H1 (cell line): ENCODE results near the gene PTH2R. TPM values are rescaled to one million over a fixed set of nuclear protein-coding genes. Genes with fewer than 3 reads are reported as not detected.

Source experiments
- CTCF ChIA-PET: fragments of 300-600 bp; sonication (Branson Sonifier 250); formaldehyde crosslinking; loops from one replicate; lab custom pipeline; 2021; ENCODE audit not compliant: partially characterized antibody; lab: Charles Lee
- POLR2A ChIA-PET: fragments of 300-600 bp; sonication (Branson Sonifier 250); formaldehyde crosslinking; loops from one replicate; lab custom pipeline; 2021; ENCODE audit warnings: inconsistent platforms; ENCODE audit not compliant: partially characterized antibody; lab: Charles Lee
- DNase-seq, 2 experiments: peaks; one replicate each; pipeline versions ENCODE4 v3.0.0 to v3.0.0-alpha.2; 2010 to 2022; ENCODE audit warnings: low spot score in 2 of 2, low read depth in 1 of 2, mixed read lengths in 1 of 2
- FAIRE-seq: peaks from 2 replicates; lab custom pipeline; 2011; peaks lifted over from hg19 to GRCh38; lab: Jason Lieb, UNC
- H2AFZ ChIP-seq: 2 replicates; pipeline ENCODE4 v1.8.1; 2012; ENCODE audit warnings: low read length, inconsistent platforms
- H2AK5ac ChIP-seq: 2 replicates; pipeline ENCODE4 v1.6.1; 2013; ENCODE audit warnings: low read depth, low read length
- H2BK120ac ChIP-seq: replicated peaks from 2 replicates; pipeline ENCODE3; 2013; ENCODE audit warnings: low read depth, low read length, inconsistent platforms
- H2BK12ac ChIP-seq: 2 replicates; pipeline ENCODE4 v1.6.1; 2013; ENCODE audit warnings: low read depth, low read length
- H2BK15ac ChIP-seq: 2 replicates; pipeline ENCODE4 v1.6.1; 2013; ENCODE audit warnings: low read length
- H2BK20ac ChIP-seq: 2 replicates; pipeline ENCODE4 v1.6.1; 2013; ENCODE audit warnings: low read length
- H2BK5ac ChIP-seq: 2 replicates; pipeline ENCODE4 v1.6.1; 2013; ENCODE audit warnings: low read depth, low read length
- H3K14ac ChIP-seq: 2 replicates; pipeline ENCODE4 v1.6.1; 2013; ENCODE audit warnings: inconsistent platforms; ENCODE audit not compliant: insufficient read length
- H3K18ac ChIP-seq: 2 replicates; pipeline ENCODE4 v1.6.1; 2013; ENCODE audit warnings: low read length; ENCODE audit errors: extremely low read depth
- H3K23ac ChIP-seq: 2 replicates; pipeline ENCODE4 v1.6.1; 2013; ENCODE audit warnings: inconsistent platforms; ENCODE audit not compliant: insufficient read length
- H3K23me2 ChIP-seq: 2 replicates; pipeline ENCODE4 v1.6.1; 2013; ENCODE audit warnings: low read depth, low read length
- H3K27ac ChIP-seq: 2 replicates; pipeline ENCODE4 v1.6.1; 2011; ENCODE audit warnings: low read depth, low read length, inconsistent platforms
- H3K27me3 ChIP-seq, 4 experiments: replicated peaks in 1 of 4; 1 replicate in 1 of 4; 2 replicates in 3 of 4; pipeline versions ENCODE4 v1.6.1 to v1.8.1; 2011 to 2013; ENCODE audit warnings: low read length in 3 of 4, mild to moderate bottlenecking in 3 of 4, inconsistent platforms in 2 of 4, mixed read lengths in 2 of 4, moderate library complexity in 1 of 4; ENCODE audit not compliant: control insufficient read depth in 3 of 4, insufficient read depth in 3 of 4; ENCODE audit errors: extremely low read depth in 1 of 4
- H3K36me3 ChIP-seq, 4 experiments: 2 replicates each; pipeline versions ENCODE4 v1.6.1 to v1.8.1; 2011 to 2013; ENCODE audit warnings: mild to moderate bottlenecking in 4 of 4, low read length in 3 of 4, moderate library complexity in 2 of 4, control low read depth in 1 of 4, inconsistent platforms in 1 of 4; ENCODE audit not compliant: insufficient read depth in 4 of 4, control insufficient read depth in 2 of 4
- H3K4ac ChIP-seq: replicated peaks from 2 replicates; pipeline ENCODE3; 2013; ENCODE audit warnings: low read length, low read depth, mixed read lengths, inconsistent platforms; ENCODE audit not compliant: insufficient read length
- H3K4me1 ChIP-seq, 4 experiments: replicated peaks in 1 of 4; 1 replicate in 1 of 4; 2 replicates in 3 of 4; pipeline versions ENCODE4 v1.6.1 to v1.8.1; 2011 to 2013; ENCODE audit warnings: low read length in 3 of 4, inconsistent platforms in 2 of 4, mixed read lengths in 1 of 4; ENCODE audit not compliant: insufficient read depth in 4 of 4, control insufficient read depth in 3 of 4
- H3K4me2 ChIP-seq, 2 experiments: 2 replicates each; pipeline versions ENCODE4 v1.6.1 to v1.8.1; 2011 to 2013; ENCODE audit warnings: low read depth in 2 of 2, low read length in 2 of 2, control low read depth in 1 of 2, inconsistent platforms in 1 of 2, mild to moderate bottlenecking in 1 of 2; ENCODE audit not compliant: insufficient read depth in 1 of 2
- H3K4me3 ChIP-seq, 4 experiments: fragments of 200-600, 300-600 bp in 1 of 4; sonication (generic), shearing (Covaris generic), sonication (Bioruptor Twin) in 1 of 4; 2 replicates each; pipeline versions ENCODE4 v1.5.1 to v1.8.1; 2011 to 2016; ENCODE audit warnings: low read length in 4 of 4, low read depth in 3 of 4, control low read depth in 2 of 4, inconsistent platforms in 2 of 4, mild to moderate bottlenecking in 2 of 4, mixed read lengths in 1 of 4, moderate library complexity in 1 of 4; ENCODE audit not compliant: insufficient read depth in 2 of 4; ENCODE audit errors: extremely low read depth in 1 of 4
- H3K56ac ChIP-seq: replicated peaks from 2 replicates; pipeline ENCODE3; 2013; ENCODE audit warnings: low read depth, mild to moderate bottlenecking, mixed read lengths, low read length, inconsistent platforms; ENCODE audit not compliant: insufficient read length
- H3K79me1 ChIP-seq: 2 replicates; pipeline ENCODE4 v1.6.1; 2013; ENCODE audit warnings: low read depth, low read length, control low read depth
- H3K79me2 ChIP-seq, 2 experiments: 2 replicates each; pipeline versions ENCODE4 v1.6.1 to v1.8.1; 2012 to 2013; ENCODE audit warnings: low read length in 2 of 2, mild to moderate bottlenecking in 2 of 2, inconsistent platforms in 1 of 2; ENCODE audit not compliant: insufficient read depth in 2 of 2, control insufficient read depth in 1 of 2
- H3K9ac ChIP-seq, 4 experiments: replicated peaks in 1 of 4; 1 replicate in 1 of 4; 2 replicates in 3 of 4; pipeline versions ENCODE4 v1.6.1 to v1.8.1; 2011 to 2013; ENCODE audit warnings: low read depth in 3 of 4, low read length in 3 of 4, control low read depth in 2 of 4, mild to moderate bottlenecking in 2 of 4, moderate library complexity in 2 of 4, inconsistent platforms in 1 of 4; ENCODE audit errors: extremely low read depth in 1 of 4
- H3K9me3 ChIP-seq, 2 experiments: 2 replicates each; pipeline versions ENCODE4 v1.6.1 to v1.8.1; 2012 to 2013; ENCODE audit warnings: mild to moderate bottlenecking in 2 of 2, moderate library complexity in 2 of 2, control low read depth in 1 of 2, inconsistent platforms in 1 of 2, low read depth in 1 of 2, low read length in 1 of 2, mixed read lengths in 1 of 2; ENCODE audit not compliant: insufficient read depth in 2 of 2
- H4K20me1 ChIP-seq, 2 experiments: replicated peaks in 1 of 2; 2 replicates each; pipeline versions ENCODE3 to v1.8.1; 2011 to 2013; ENCODE audit warnings: inconsistent platforms in 2 of 2, low read length in 2 of 2, mild to moderate bottlenecking in 1 of 2; ENCODE audit not compliant: insufficient read depth in 2 of 2, control insufficient read depth in 1 of 2
- H4K5ac ChIP-seq: 2 replicates; pipeline ENCODE4 v1.6.1; 2013; ENCODE audit warnings: low read length, low read depth, mixed read lengths, inconsistent platforms; ENCODE audit not compliant: insufficient read length
- H4K8ac ChIP-seq: 2 replicates; pipeline ENCODE4 v1.8.0; 2013; ENCODE audit warnings: mild to moderate bottlenecking, moderate library complexity, low read length, inconsistent platforms; ENCODE audit not compliant: insufficient read depth; ENCODE audit errors: extremely low read depth
- H4K91ac ChIP-seq: replicated peaks from 2 replicates; pipeline ENCODE3; 2013; ENCODE audit warnings: low read length, mixed read lengths, inconsistent platforms; ENCODE audit not compliant: insufficient read length
- ASH2L ChIP-seq: fragments of 200-600, 300-600 bp; sonication (generic); IDR thresholded peaks from one replicate; pipeline ENCODE4 v1.7.1; 2017; ENCODE audit warnings: low read length
- EGR1 ChIP-seq: IDR thresholded peaks from 2 replicates; pipeline ENCODE4 v1.6.1; 2011; ENCODE audit warnings: low read depth, low read length, borderline replicate concordance
- EZH2 ChIP-seq: fragments of 200-600 bp; sonication (generic); IDR thresholded peaks from 2 replicates; pipeline ENCODE4 v1.7.1; 2012; ENCODE audit warnings: low read depth, mild to moderate bottlenecking, moderate library complexity, low read length, inconsistent platforms; ENCODE audit not compliant: severe bottlenecking
- WGBS, 2 experiments: shearing (Covaris generic) in 1 of 2; methylation state at CpG; one replicate each; pipeline versions ENCODE4 v1.1.6 to v1.1.7; 2013 to 2015; ENCODE audit warnings: low lambda C conversion rate in 2 of 2, mixed read lengths in 2 of 2, inconsistent platforms in 1 of 2, low coverage in 1 of 2, missing lambda C conversion rate in 1 of 2; ENCODE audit not compliant: insufficient replicate concordance in 2 of 2, insufficient coverage in 1 of 2, insufficient read length in 1 of 2; ENCODE audit errors: extremely low coverage in 1 of 2, missing lambda C conversion rate in 1 of 2; 5-methylcytosine and 5-hydroxymethylcytosine counted together
- polyA plus RNA-seq, 7 experiments: library from polyadenylated mRNA; depleted of rRNA in 3 of 7; stranded (reverse) in 5 of 7; unstranded in 2 of 7; fragments of >200 nt in 5 of 7; fragments of 200-250 nt in 2 of 7; gene quantifications; 1 replicate in 5 of 7; 2 replicates in 1 of 7; 4 replicates in 1 of 7; pipeline versions ENCODE4 v1.2.1 to v1.2.3, GENCODE V29; 2011 to 2013; ENCODE audit warnings: missing spikeins in 2 of 7, mixed read lengths in 2 of 7
- total RNA-seq: library from RNA; stranded (reverse); fragmentation: NEBNext Ultra II Directional; extraction: Animal tissue kit (Norgen Biotek cat#: 25700); gene quantifications from 2 replicates; pipeline ENCODE4 v1.2.1, GENCODE V29; 2021
- TF ChIP-seq, protein P1 (sequence below), 3 experiments: IDR thresholded peaks; 1 replicate in 2 of 3; 2 replicates in 1 of 3; pipeline versions ENCODE4 v1.5.1 to v1.6.1; 2011; ENCODE audit warnings: low read length in 3 of 3, mild to moderate bottlenecking in 3 of 3, inconsistent platforms in 2 of 3, low read depth in 1 of 3, moderate library complexity in 1 of 3; ENCODE audit not compliant: insufficient read depth in 1 of 3; ENCODE audit errors: control extremely low read depth in 1 of 3

PTH2R gene
- total and polyA plus RNA-seq, 2 of the 8 experiments (the other 6 are each of a cell fraction or from before 2014, with no cell fraction given) = 0.19 to 0.38 TPM

DNA sequence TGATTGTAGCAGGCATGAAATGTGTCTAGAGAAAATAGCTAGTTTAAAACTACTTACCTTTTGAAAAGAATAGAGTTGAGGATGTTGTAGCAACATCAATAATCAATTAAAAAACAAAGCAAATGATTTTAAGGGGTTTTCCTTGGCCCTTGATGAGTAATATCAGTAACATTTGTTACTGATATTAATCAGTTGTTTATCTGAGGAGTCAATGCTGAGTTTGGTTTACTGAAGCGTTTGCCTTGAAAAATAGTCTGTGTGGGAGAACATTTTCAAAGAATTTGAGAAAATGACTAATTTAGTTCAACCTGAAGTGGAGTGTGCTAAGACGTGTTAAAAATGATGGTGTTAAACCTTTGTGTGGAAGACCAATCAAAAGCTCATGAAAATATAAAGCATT lies 9.3 kb downstream of the PTH2R start:
- no peak for FAIRE-seq

More for the DNA sequence above, 9.3 kb downstream of the PTH2R start:
- Histone ChIP-seq H3K4me3 (no peak overlapping the region), H4K5ac (no peak overlapping the region), H3K27ac (no peak overlapping the region), H4K91ac (no peak overlapping the region), H3K9me3 (peaks cover 0 to 4% of the 10 kb centered on the region in 2 experiments; a peak in 1 of 4 replicates), H2BK5ac (no peak overlapping the region), H3K4me1 (no peaks in the 10 kb centered on the region), H3K36me3 (no peaks in the 10 kb centered on the region), H2BK15ac (no peak overlapping the region), H3K4ac (no peak overlapping the region), H3K23ac (no peak overlapping the region), H3K56ac (no peak overlapping the region), H2BK12ac (no peak overlapping the region), H2BK20ac (no peak overlapping the region), H3K18ac (no peak overlapping the region), H4K8ac (no peak overlapping the region), H2AK5ac (no peak overlapping the region), H4K20me1 (no peaks in the 10 kb centered on the region), H3K79me2 (no peaks in the 10 kb centered on the region), H3K14ac (no peak overlapping the region), H3K79me1 (no peaks in the 10 kb centered on the region), H3K23me2 (no peaks in the 10 kb centered on the region; the same call in 1 of the 2 replicates), H3K4me2 (no peak overlapping the region), H3K9ac (no peak overlapping the region), H2BK120ac (no peak overlapping the region), H2AFZ (no peak overlapping the region), H3K27me3 (no peaks in the 10 kb centered on the region)
- WGBS, 2 experiments = 83% methylated on average over 2 of the region's 2 CpGs; no CpG with 5 or more reads in 1 of the 2 experiments
- ChIA-PET POLR2A (no interaction called here), CTCF (interaction anchor here (1.7 to 2.1 kb wide), 3 partner anchors 9 to 20 kb away, joined by 3 to 16 read pairs (median 4); partner anchors contain the start of gene PTH2R)
- TF ChIP-seq EZH2 (no peak), ASH2L (no peak), EGR1 (no peak)
- TF ChIP-seq, protein P1, sequence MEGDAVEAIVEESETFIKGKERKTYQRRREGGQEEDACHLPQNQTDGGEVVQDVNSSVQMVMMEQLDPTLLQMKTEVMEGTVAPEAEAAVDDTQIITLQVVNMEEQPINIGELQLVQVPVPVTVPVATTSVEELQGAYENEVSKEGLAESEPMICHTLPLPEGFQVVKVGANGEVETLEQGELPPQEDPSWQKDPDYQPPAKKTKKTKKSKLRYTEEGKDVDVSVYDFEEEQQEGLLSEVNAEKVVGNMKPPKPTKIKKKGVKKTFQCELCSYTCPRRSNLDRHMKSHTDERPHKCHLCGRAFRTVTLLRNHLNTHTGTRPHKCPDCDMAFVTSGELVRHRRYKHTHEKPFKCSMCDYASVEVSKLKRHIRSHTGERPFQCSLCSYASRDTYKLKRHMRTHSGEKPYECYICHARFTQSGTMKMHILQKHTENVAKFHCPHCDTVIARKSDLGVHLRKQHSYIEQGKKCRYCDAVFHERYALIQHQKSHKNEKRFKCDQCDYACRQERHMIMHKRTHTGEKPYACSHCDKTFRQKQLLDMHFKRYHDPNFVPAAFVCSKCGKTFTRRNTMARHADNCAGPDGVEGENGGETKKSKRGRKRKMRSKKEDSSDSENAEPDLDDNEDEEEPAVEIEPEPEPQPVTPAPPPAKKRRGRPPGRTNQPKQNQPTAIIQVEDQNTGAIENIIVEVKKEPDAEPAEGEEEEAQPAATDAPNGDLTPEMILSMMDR (IDR thresholded peaks at IDR 0.05; ENCODE audit: control extremely low read depth in 1 of 3, insufficient read depth in 1 of 3, low read depth in 1 of 3, low read length in 3 of 3) = no peak
- no peak for DNase-seq
